IMR-90 (cell line): ENCODE measurements around the gene WNT11. TPM values are rescaled to one million over a fixed set of nuclear protein-coding genes. Genes with fewer than 3 reads are reported as not detected.

ENCODE experiments used
- ATAC-seq: fragments of 200-7000 bp; cut with Tn5 transposase; 2 replicates; pipeline ENCODE4 v1.9.1; 2020; ENCODE audit warnings: low read depth, mild to moderate bottlenecking, moderate library complexity
- BruUV-seq: library from RNA; stranded (reverse); fragments of 400-500 nt; replicated peaks from 2 replicates; lab custom pipeline; 2021; lab: Mats Ljungman, UMichigan
- CTCF ChIA-PET: fragments of 300-600 bp; formaldehyde crosslinking; extraction: SDS; loops from one replicate; lab custom pipeline; 2021; ENCODE audit warnings: antibody characterized with exemption; lab: Yijun Ruan, JAX
- POLR2A ChIA-PET: fragments of 300-600 bp; sonication (Branson Sonifier 250); formaldehyde crosslinking; loops from one replicate; lab custom pipeline; 2022; ENCODE audit warnings: antibody characterized with exemption; ENCODE audit not compliant: unreplicated experiment; lab: Charles Lee
- DNase-seq: peaks from one replicate; pipeline ENCODE4 v3.0.0; 2013
- H2AFZ ChIP-seq: replicated peaks from 2 replicates; pipeline ENCODE3; 2013; ENCODE audit warnings: low read length, mild to moderate bottlenecking; ENCODE audit not compliant: poor library complexity
- H2AK5ac ChIP-seq: 2 replicates; pipeline ENCODE4 v1.6.1; 2013; ENCODE audit warnings: low read depth, low read length, inconsistent platforms
- H2AK9ac ChIP-seq: replicated peaks from 2 replicates; pipeline ENCODE3; 2013; ENCODE audit warnings: mild to moderate bottlenecking, low read depth, low read length, moderate library complexity; ENCODE audit not compliant: poor library complexity
- H2BK120ac ChIP-seq: 2 replicates; pipeline ENCODE4 v1.6.1; 2013; ENCODE audit warnings: low read depth, low read length, inconsistent platforms
- H2BK15ac ChIP-seq: 3 replicates; pipeline ENCODE4 v1.6.1; 2013; ENCODE audit warnings: low read depth, low read length, inconsistent platforms
- H2BK20ac ChIP-seq: 2 replicates; pipeline ENCODE4 v1.6.1; 2013; ENCODE audit warnings: low read depth, mild to moderate bottlenecking, inconsistent platforms, low read length, moderate library complexity
- H2BK5ac ChIP-seq: 2 replicates; pipeline ENCODE4 v1.6.1; 2013; ENCODE audit warnings: mild to moderate bottlenecking, low read depth, low read length, inconsistent platforms; ENCODE audit not compliant: poor library complexity, severe bottlenecking
- H3K14ac ChIP-seq: replicated peaks from 2 replicates; pipeline ENCODE4 v1.6.1; 2013; ENCODE audit warnings: low read depth, low read length, inconsistent platforms
- H3K18ac ChIP-seq: 2 replicates; pipeline ENCODE4 v1.6.1; 2013; ENCODE audit warnings: low read depth, low read length, control low read depth
- H3K23ac ChIP-seq: 2 replicates; pipeline ENCODE4 v1.6.1; 2013; ENCODE audit warnings: low read depth, low read length, inconsistent platforms
- H3K27ac ChIP-seq: 2 replicates; pipeline ENCODE4 v1.5.1; 2013; ENCODE audit warnings: mild to moderate bottlenecking, control low read depth, low read length; ENCODE audit not compliant: insufficient read depth
- H3K27me3 ChIP-seq: 2 replicates; pipeline ENCODE4 v1.6.1; 2013; ENCODE audit warnings: low read length; ENCODE audit not compliant: control insufficient read depth, insufficient read depth
- H3K36me3 ChIP-seq: 2 replicates; pipeline ENCODE4 v1.6.1; 2013; ENCODE audit warnings: low read length, mixed read lengths; ENCODE audit not compliant: control insufficient read depth, insufficient read depth
- H3K4ac ChIP-seq: 2 replicates; pipeline ENCODE4 v1.6.1; 2013; ENCODE audit warnings: low read depth, low read length, inconsistent platforms
- H3K4me1 ChIP-seq: 2 replicates; pipeline ENCODE4 v1.6.1; 2013; ENCODE audit warnings: low read length, mixed read lengths; ENCODE audit not compliant: control insufficient read depth, insufficient read depth
- H3K4me2 ChIP-seq: 2 replicates; pipeline ENCODE4 v1.6.1; 2013; ENCODE audit warnings: low read depth, mild to moderate bottlenecking, control low read depth, low read length, moderate library complexity
- H3K4me3 ChIP-seq: 2 replicates; pipeline ENCODE4 v1.5.1; 2013; ENCODE audit warnings: low read depth, mild to moderate bottlenecking, control low read depth, low read length, moderate library complexity; ENCODE audit not compliant: insufficient read depth
- H3K56ac ChIP-seq: 2 replicates; pipeline ENCODE4 v1.6.1; 2013; ENCODE audit warnings: low read length, inconsistent platforms; ENCODE audit not compliant: insufficient read depth; ENCODE audit errors: extremely low read depth
- H3K79me1 ChIP-seq, 2 experiments: 2 replicates each; pipeline ENCODE4 v1.6.1; 2013; ENCODE audit warnings: low read length in 2 of 2, inconsistent platforms in 1 of 2, low read depth in 1 of 2
- H3K9ac ChIP-seq: 2 replicates; pipeline ENCODE4 v1.6.1; 2013; ENCODE audit warnings: low read depth, low read length, control low read depth
- H3K9me1 ChIP-seq: 2 replicates; pipeline ENCODE4 v1.6.1; 2013; ENCODE audit warnings: low read length, inconsistent platforms; ENCODE audit not compliant: insufficient read depth
- H3K9me3 ChIP-seq: 2 replicates; pipeline ENCODE4 v1.6.1; 2013; ENCODE audit warnings: low read length; ENCODE audit not compliant: control insufficient read depth, insufficient read depth
- H4K20me1 ChIP-seq: 2 replicates; pipeline ENCODE4 v1.6.1; 2013; ENCODE audit warnings: low read length, inconsistent platforms; ENCODE audit not compliant: insufficient read depth
- H4K5ac ChIP-seq: 2 replicates; pipeline ENCODE4 v1.6.1; 2013; ENCODE audit warnings: mild to moderate bottlenecking, low read depth, low read length, control low read depth
- H4K8ac ChIP-seq, 2 experiments: 2 replicates each; pipeline ENCODE4 v1.6.1; 2013; ENCODE audit warnings: low read depth in 2 of 2, low read length in 2 of 2, control low read depth in 1 of 2, inconsistent platforms in 1 of 2
- H4K91ac ChIP-seq: 2 replicates; pipeline ENCODE4 v1.6.1; 2013; ENCODE audit warnings: low read depth, low read length, inconsistent platforms; ENCODE audit not compliant: insufficient read depth
- BHLHE40 ChIP-seq: fragments of 150-350 bp; IDR thresholded peaks from 2 replicates; pipeline ENCODE4 v1.6.1; 2016; ENCODE audit warnings: mild to moderate bottlenecking, low read depth, low read length
- CHD1 ChIP-seq: IDR thresholded peaks from 2 replicates; pipeline ENCODE4 v1.6.1; 2012; ENCODE audit warnings: low read depth, low read length, improper control_type of control experiment
- ELK1 ChIP-seq: fragments of 150-350 bp; IDR thresholded peaks from 2 replicates; pipeline ENCODE4 v1.6.1; 2016; ENCODE audit warnings: low read depth, mild to moderate bottlenecking, low read length, moderate library complexity, borderline replicate concordance
- MAZ ChIP-seq: IDR thresholded peaks from 2 replicates; pipeline ENCODE4 v1.6.1; 2012; ENCODE audit warnings: low read depth, mild to moderate bottlenecking, low read length, improper control_type of control experiment, moderate library complexity, borderline replicate concordance
- NFE2L2 ChIP-seq: fragments of 150-350 bp; IDR thresholded peaks from 2 replicates; pipeline ENCODE4 v1.6.1; 2016; ENCODE audit warnings: low read depth, mild to moderate bottlenecking, low read length
- RAD21 ChIP-seq: IDR thresholded peaks from 2 replicates; pipeline ENCODE4 v1.6.1; 2012; ENCODE audit warnings: low read length, improper control_type of control experiment
- RCOR1 ChIP-seq: IDR thresholded peaks from 2 replicates; pipeline ENCODE4 v1.6.1; 2012; ENCODE audit warnings: mild to moderate bottlenecking, low read length, improper control_type of control experiment; ENCODE audit not compliant: insufficient replicate concordance
- RFX5 ChIP-seq: IDR thresholded peaks from 2 replicates; pipeline ENCODE4 v1.8.0; 2012; ENCODE audit warnings: low read depth, mild to moderate bottlenecking, low read length, moderate library complexity
- WGBS, 2 experiments: methylation state at CpG; one replicate each; pipeline versions ENCODE4 v1.1.5 to v1.1.7; 2013; ENCODE audit warnings: missing lambda C conversion rate in 2 of 2; ENCODE audit not compliant: insufficient read length in 1 of 2; ENCODE audit errors: extremely low coverage in 2 of 2; 5-methylcytosine and 5-hydroxymethylcytosine counted together
- dilution Hi-C: fragments of 300-500 bp; cut with HindIII; formaldehyde crosslinking; loops from one replicate; pipeline ENCODE4 v1.14.3; 2018; ENCODE audit warnings: low sequenced_read_pairs; ENCODE audit not compliant: unreplicated experiment
- in situ Hi-C: fragments of 300-500 bp; cut with MboI; formaldehyde crosslinking; loops from 3 replicates; pipeline ENCODE4 v1.14.3; 2019; ENCODE audit warnings: low sequenced_read_pairs, inconsistent platforms, mixed read lengths
- intact Hi-C: fragments of 100-400 bp; cut with micrococcal nuclease; formaldehyde crosslinking; loops from 2 replicates; pipeline ENCODE4 v1.10.0; 2022
- polyA plus RNA-seq, 3 experiments: library from polyadenylated mRNA; depleted of rRNA; stranded (reverse); fragments of >200 nt; gene quantifications; 2 replicates each; pipeline ENCODE4 v1.2.3, GENCODE V29; 2012; ENCODE audit warnings: low replicate concordance in 1 of 3
- total RNA-seq: library from RNA; depleted of rRNA; stranded (reverse); fragments of >200 nt; gene quantifications from 2 replicates; pipeline ENCODE4 v1.2.3, GENCODE V29; 2012
- TF ChIP-seq, protein P1 (sequence below): conservative IDR thresholded peaks from 2 replicates; pipeline ENCODE4 v1.5.1; 2012; ENCODE audit warnings: mild to moderate bottlenecking, low read depth, low read length, improper control_type of control experiment

The WNT11 gene
- total and polyA plus RNA-seq, 2 of the 4 experiments (the other 2 are of a cell fraction) = 0.10 TPM; not detected in 1

GRCh38 chr11:76221365-76221764 is 15.1 kb upstream of the WNT11 start:
- no TSS peak for BruUV-seq
- Histone ChIP-seq H3K36me3 (no peaks in the 10 kb centered on the region), H4K8ac (no peak overlapping the region), H2BK20ac (no peak overlapping the region), H3K27me3 (peaks cover 40% of the 10 kb centered on the region), H3K9me1 (no peaks in the 10 kb centered on the region; the same call in 1 of the 2 replicates), H3K23ac (no peak overlapping the region), H3K4me2 (no peak overlapping the region), H4K91ac (no peak overlapping the region), H3K14ac (no peak overlapping the region), H4K5ac (no peak overlapping the region), H2AK9ac (no peak overlapping the region), H2BK120ac (no peak overlapping the region), H3K79me1 (no peaks in the 10 kb centered on the region), H3K18ac (no peak overlapping the region), H3K56ac (no peak overlapping the region), H3K4me1 (no peaks in the 10 kb centered on the region), H3K9me3 (no peaks in the 10 kb centered on the region), H3K27ac (no peak overlapping the region), H3K9ac (no peak overlapping the region), H2BK5ac (no peak overlapping the region), H3K4me3 (no peak overlapping the region), H2AFZ (no peak overlapping the region), H4K20me1 (no peaks in the 10 kb centered on the region), H3K4ac (no peak overlapping the region), H2BK15ac (no peak overlapping the region), H2AK5ac (no peak overlapping the region)
- DNase-seq = no peak
- CTCF ChIA-PET = no interaction called here
- no peak for ATAC-seq
- in situ Hi-C loops (no loop called here), intact Hi-C loops (no loop called here), dilution Hi-C loops (no loop called here)
- no CpG with 5 or more reads among the region's 3 CpGs for WGBS, 2 experiments
- POLR2A ChIA-PET = no interaction called here
- no peak for TF ChIP-seq NFE2L2
- no peak for TF ChIP-seq BHLHE40
- TF ChIP-seq, protein P1, sequence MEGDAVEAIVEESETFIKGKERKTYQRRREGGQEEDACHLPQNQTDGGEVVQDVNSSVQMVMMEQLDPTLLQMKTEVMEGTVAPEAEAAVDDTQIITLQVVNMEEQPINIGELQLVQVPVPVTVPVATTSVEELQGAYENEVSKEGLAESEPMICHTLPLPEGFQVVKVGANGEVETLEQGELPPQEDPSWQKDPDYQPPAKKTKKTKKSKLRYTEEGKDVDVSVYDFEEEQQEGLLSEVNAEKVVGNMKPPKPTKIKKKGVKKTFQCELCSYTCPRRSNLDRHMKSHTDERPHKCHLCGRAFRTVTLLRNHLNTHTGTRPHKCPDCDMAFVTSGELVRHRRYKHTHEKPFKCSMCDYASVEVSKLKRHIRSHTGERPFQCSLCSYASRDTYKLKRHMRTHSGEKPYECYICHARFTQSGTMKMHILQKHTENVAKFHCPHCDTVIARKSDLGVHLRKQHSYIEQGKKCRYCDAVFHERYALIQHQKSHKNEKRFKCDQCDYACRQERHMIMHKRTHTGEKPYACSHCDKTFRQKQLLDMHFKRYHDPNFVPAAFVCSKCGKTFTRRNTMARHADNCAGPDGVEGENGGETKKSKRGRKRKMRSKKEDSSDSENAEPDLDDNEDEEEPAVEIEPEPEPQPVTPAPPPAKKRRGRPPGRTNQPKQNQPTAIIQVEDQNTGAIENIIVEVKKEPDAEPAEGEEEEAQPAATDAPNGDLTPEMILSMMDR = no peak
- no peak for TF ChIP-seq RCOR1
- no peak for TF ChIP-seq RFX5
- TF ChIP-seq RAD21 = no peak
- TF ChIP-seq MAZ = no peak
- no peak for TF ChIP-seq ELK1
- no peak for TF ChIP-seq CHD1
